Epithelial cell of prostate (primary cell): ENCODE results near the gene EMP2.
"Not testable (repeated sequence)": the region's sequence is repeated elsewhere in the genome, so short reads cannot be mapped to it uniquely, and the experiment has no call there.

Experiments
- DNase-seq: peaks from one replicate; pipeline ENCODE4 v3.0.0-alpha.2; 2011; ENCODE audit warnings: low read depth, low spot score
- H3K27ac ChIP-seq: fragments of 450-650 bp; 2 replicates; pipeline ENCODE4 v1.5.1; 2017; ENCODE audit warnings: mild to moderate bottlenecking

Gene EMP2

GRCh38 chr16:10557750-10558149 is 22.6 kb downstream of the EMP2 start:
- H3K27ac ChIP-seq = no peak overlapping the region

GRCh38 chr16:10556236-10556635 is 24.2 kb downstream of the EMP2 start:
- DNase-seq = no peak
- H3K27ac ChIP-seq = no peak overlapping the region

More at GRCh38 chr16:10557750-10558149, 22.6 kb downstream of the EMP2 start:
- no peak for DNase-seq

- H3K27ac ChIP-seq = no peak overlapping the region
- DNase-seq = no peak
Observed at GRCh38 chr16:10554569-10554968, 25.8 kb downstream of the EMP2 start.

DNA sequence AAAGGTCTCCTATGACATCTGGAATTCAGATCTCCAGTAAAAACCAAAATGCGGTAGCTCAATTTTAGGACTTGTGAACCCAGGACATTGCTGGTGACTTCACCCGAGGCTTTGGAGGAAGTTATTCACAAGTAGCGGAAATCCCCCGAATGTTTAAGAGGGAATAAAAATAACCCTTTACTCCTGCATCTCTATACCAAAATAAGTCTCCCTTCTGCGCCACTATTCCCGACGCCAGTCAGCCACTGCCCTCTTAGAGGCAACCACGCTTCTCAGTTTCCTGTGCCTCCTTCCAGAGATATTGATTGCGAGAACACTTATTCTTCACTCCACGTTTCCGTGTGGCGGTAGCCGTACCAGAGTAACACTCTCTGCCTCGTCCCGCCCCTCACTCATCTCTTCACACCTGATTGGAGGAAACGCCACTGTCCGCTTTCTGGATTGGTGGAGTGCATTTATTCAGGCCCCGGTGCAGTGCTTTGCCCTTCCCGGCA is 27.4 kb downstream of the EMP2 start:
- no peak overlapping the region for H3K27ac ChIP-seq
- no peak for DNase-seq

DNA sequence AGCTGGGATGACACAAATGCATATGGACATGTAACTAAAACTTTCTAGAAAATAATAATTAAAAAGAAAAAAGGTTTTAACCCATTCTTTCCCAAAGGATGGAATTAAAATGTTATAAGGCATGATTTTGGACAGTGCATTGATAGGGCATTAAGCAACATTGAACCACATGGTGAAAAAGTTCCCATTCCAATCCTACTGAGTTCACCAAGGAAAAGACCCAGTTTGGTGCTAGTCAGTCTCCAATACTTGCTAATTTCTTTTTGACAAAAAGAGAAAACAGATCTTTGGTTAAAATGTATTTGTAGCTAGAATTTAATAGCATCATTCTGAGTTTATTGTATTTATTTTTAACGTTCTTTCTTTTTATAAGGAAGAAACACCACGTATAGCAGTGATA is 28.1 kb downstream of the EMP2 start:
- DNase-seq = no peak
- H3K27ac ChIP-seq = no peak overlapping the region

DNA sequence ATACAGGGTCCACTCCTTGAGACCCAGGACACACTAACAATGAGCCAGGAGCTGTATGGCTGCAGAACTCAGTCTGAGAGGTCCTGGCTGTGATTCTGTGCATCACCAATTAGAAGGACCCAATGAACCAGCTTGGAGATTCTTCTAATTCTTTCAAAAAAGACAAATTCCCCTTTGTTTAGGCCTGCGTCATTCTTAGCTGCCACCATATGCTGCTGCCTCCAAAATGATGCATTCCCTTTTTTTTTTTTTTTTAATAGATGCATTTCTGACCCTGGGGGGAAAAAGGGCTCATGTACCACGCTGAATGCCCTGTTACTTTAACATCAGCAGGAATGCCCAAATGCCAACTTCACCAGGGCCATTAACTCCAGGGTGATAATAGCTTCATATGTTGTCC is 28.5 kb downstream of the EMP2 start:
- no peak for DNase-seq
- H3K27ac ChIP-seq = no peak overlapping the region

DNA sequence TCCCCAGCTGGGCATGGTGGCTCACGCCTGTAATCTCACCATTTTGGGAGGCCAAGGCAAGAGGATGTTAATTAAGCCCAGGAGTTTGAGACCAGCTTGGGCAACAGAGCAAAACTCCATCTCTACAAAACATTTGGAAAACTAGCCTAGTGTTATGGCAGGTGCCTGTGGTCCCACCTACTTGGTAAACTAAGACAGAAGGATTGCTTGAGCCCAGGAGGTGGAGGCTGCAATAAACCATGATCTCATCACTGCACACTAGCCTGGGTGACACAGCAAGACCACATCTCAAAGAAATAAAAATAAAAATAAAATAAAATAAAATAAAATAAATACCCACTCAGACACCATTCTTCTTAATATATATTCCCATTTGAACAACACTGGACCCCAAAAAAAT is 32.0 kb downstream of the EMP2 start:
- no peak for DNase-seq
- no peak overlapping the region for H3K27ac ChIP-seq

- DNase-seq = no peak
Observed at GRCh38 chr16:10547708-10548107, 32.7 kb downstream of the EMP2 start.

DNA sequence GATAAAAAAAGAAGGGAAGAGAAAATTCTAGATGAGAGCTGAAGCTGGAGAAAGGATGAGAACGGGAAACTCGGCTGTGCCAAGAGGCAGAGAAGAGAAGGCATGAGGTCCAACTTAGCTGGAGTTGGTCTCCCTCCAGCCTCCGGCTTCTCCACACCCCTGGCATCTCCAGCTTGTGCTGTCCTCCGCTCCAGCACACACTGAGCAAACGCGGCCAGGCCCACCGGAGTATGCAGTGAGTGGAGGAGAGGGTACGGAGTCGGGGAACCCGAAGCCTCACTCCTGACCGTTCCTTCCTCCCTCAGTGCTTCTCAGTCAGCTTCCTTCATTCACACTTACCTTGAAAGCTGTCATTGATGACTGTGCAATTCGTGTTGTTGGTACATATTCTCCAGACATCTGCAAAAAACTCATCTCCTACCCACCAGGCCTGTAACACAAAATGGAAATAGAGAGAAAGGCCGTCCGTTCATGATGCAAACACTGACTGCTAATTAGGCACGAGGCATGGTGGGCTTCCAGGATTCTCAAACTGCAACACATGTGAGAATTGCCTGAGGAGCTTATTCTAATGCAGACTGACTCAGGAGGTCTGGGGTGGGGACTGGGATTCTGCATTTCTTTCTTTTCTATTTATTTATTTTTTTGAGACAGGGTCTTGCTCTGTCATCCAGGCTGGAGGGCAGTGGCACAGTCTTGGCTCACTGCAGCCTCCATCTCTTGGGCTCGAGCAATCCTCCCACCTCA is 37.0 kb downstream of the EMP2 start:
- no peak for DNase-seq
- no peak overlapping the region for H3K27ac ChIP-seq

More at GRCh38 chr16:10547708-10548107, 32.7 kb downstream of the EMP2 start:
- no peak overlapping the region for H3K27ac ChIP-seq

DNA sequence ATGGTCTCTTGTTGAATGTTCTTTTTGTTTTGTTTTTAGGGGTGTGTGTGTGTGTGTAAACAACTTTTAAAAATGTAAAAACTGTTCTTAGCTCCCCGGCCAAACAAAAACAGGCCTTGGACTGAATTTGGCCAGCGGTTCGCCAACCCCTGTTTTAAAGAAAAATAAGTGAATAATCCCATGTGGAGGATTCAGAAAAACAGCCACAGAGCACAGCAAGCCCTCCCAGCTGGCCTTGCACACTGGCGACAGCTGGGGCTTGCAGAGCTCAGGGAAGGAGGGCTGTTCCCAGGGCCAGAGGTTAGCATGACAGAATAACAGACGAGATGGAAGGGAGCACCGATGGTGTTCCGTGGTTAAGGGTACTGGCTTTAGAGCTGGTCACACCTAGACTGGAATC is 39.0 kb downstream of the EMP2 start:
- no peak for DNase-seq
- no peak overlapping the region for H3K27ac ChIP-seq

GRCh38 chr16:10539793-10540192 is 40.6 kb downstream of the EMP2 start:
- H3K27ac ChIP-seq = no peak overlapping the region
- no peak for DNase-seq

GRCh38 chr16:10539236-10539635 is 41.2 kb downstream of the EMP2 start:
- no peak overlapping the region for H3K27ac ChIP-seq
- no peak for DNase-seq

DNA sequence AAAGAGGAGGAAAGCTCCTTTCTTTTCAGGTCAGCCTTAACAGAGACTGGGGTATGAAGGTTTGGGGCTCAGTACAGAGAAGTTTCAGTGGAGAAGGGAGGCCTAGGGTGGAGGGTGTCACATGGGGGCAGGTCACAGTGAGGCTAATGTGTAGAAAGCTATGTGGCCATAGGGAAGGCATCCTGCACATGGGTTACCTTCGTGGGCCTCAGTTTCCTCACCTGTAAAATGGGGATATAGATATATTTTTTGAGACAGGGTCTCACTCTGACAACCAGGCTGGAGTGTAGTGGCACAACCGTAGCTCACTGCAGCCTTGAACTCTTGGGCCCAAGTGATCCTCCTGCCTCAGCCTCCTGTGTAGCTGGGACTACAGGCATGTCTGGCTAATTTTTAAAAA is 41.8 kb downstream of the EMP2 start:
- no peak overlapping the region for H3K27ac ChIP-seq

DNA sequence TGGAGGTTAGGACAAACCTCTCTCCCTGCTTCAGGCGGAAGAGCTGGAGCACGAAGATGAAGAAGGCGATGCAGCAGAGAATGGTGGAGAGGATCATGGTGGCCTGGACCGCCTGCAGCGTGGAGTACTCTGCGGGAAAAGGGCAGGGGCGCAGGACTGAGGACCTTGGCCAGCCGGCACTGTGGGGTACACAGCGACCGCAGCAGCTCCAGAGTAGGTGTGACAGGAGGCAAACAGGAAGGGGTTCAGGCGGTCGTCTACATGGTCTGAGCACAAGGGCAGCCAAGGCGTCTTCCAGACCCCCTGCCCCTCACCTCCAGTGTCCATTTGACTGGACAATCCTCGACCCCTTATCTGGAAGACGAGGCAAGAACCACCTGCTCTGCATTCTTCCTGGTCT is 42.5 kb downstream of the EMP2 start:
- DNase-seq = no peak
- H3K27ac ChIP-seq = no peak overlapping the region

More for the DNA sequence above, 41.8 kb downstream of the EMP2 start:
- no peak for DNase-seq

- DNase-seq = no peak
- H3K27ac ChIP-seq = peak overlapping the region; percentile 10
Observed at GRCh38 chr16:10536814-10537389, 43.5 kb downstream of the EMP2 start.

DNA sequence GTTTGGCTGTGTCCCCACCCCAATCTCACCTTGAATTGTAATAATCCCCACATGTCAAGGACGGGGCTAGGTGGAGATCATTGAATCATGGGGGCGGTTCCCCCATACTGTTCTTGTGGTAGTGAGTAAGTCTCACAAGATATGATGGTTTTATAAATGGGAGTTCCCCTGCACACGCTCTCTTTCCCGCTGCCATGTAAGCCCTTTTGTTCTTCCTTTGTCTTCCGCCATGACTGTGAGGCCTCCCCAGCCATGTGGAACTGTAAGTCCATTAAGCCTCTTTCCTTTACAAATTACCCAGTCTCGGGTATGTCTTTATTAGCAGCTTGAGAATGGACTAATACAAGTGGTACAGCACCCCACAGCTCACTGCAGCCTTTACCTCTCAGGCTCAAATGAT is 44.1 kb downstream of the EMP2 start:
- not testable (repeated sequence) for DNase-seq, H3K27ac ChIP-seq

- H3K27ac ChIP-seq = no peak overlapping the region
- DNase-seq = no peak
Observed at GRCh38 chr16:10535461-10535860, 44.9 kb downstream of the EMP2 start.

- H3K27ac ChIP-seq = no peak overlapping the region
- no peak for DNase-seq
Observed at GRCh38 chr16:10534748-10535147, 45.6 kb downstream of the EMP2 start.

- not testable (repeated sequence) for H3K27ac ChIP-seq, DNase-seq
Observed at GRCh38 chr16:10533612-10534011, 46.8 kb downstream of the EMP2 start.

DNA sequence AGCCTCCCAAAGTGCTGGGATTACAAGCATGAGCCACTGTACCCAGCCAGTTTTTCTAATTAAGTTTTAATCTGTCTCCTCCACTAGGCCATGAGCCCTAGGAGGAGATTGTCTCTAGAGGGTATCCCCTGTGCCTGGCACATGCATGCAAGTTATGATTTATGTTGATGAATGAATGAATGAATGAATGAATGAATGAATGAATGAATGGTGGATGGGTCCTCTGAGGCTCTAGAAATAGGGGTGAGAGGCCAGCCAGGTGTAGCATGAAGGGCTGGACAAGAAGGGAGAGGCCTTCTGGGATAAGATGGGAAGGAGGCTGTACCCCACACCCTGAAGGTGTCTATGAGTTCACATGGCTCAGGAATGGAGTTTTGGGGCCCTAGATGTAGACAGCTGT is 48.8 kb downstream of the EMP2 start:
- H3K27ac ChIP-seq = no peak overlapping the region
- no peak for DNase-seq

- DNase-seq = no peak
- no peak overlapping the region for H3K27ac ChIP-seq
Observed at GRCh38 chr16:10530685-10531084, 49.7 kb downstream of the EMP2 start.
